ENCODE data around the gene RNU11.

Gene RNU11

GRCh38 chr1:28648474-28649198, at the start of gene RNU11:
Gene RNU11 (plus strand): TSS chr1:28648600.
- no peaks in the 10 kb centered on the region for H3K27me3 ChIP-seq (ENCODE audit: insufficient read depth, low read length)
- no peaks in the 10 kb centered on the region for H3K36me3 ChIP-seq (ENCODE audit: insufficient read depth, low read length)
- H2AFZ ChIP-seq (ENCODE audit: low read length, unreplicated experiment), result peak within 1 kb of the TSS; percentile 29
- H3K27ac ChIP-seq (ENCODE audit: low read depth, low read length), result peak within 1 kb of the TSS; percentile 96
- H3K4me3 ChIP-seq (ENCODE audit: low read depth, low read length), result peak within 1 kb of the TSS; percentile 75
- peaks cover 4% of the 10 kb centered on the region for H3K4me1 ChIP-seq (ENCODE audit: control insufficient read depth, insufficient read depth, low read length, unreplicated experiment)
- peaks cover 10% of the 10 kb centered on the region for H3K79me2 ChIP-seq (ENCODE audit: control insufficient read depth, insufficient read depth, low read length, unreplicated experiment)

- no peaks in the 10 kb centered on the region for H3K79me2 ChIP-seq (ENCODE audit: control insufficient read depth, insufficient read depth, low read length, unreplicated experiment)
- peaks cover 15% of the 10 kb centered on the region for H3K4me1 ChIP-seq (ENCODE audit: control insufficient read depth, insufficient read depth, low read length, unreplicated experiment)
- H3K4me3 ChIP-seq (ENCODE audit: low read depth, low read length), result peak overlapping the region; percentile 16; the same call in 1 of the 2 replicates
- H3K27me3 ChIP-seq (ENCODE audit: insufficient read depth, low read length), result no peaks in the 10 kb centered on the region
- no peak overlapping the region for H2AFZ ChIP-seq (ENCODE audit: low read length, unreplicated experiment)
- H3K27ac ChIP-seq (ENCODE audit: low read depth, low read length), result peak overlapping the region; percentile 76
- H3K36me3 ChIP-seq (ENCODE audit: insufficient read depth, low read length), result no peaks in the 10 kb centered on the region
Measured at GRCh38 chr1:28601696-28602095, 46.7 kb upstream of the RNU11 start.

GRCh38 chr1:28602536-28603439, 45.6 kb upstream of the RNU11 start:
- Histone ChIP-seq H3K4me3 (ENCODE audit: low read depth, low read length) (no peak overlapping the region), H2AFZ (ENCODE audit: low read length, unreplicated experiment) (no peak overlapping the region), H3K27ac (ENCODE audit: low read depth, low read length) (peak overlapping the region; percentile 76), H3K4me1 (ENCODE audit: control insufficient read depth, insufficient read depth, low read length, unreplicated experiment) (peaks cover 15% of the 10 kb centered on the region), H3K36me3 (ENCODE audit: insufficient read depth, low read length) (no peaks in the 10 kb centered on the region), H3K79me2 (ENCODE audit: control insufficient read depth, insufficient read depth, low read length, unreplicated experiment) (no peaks in the 10 kb centered on the region), H3K27me3 (ENCODE audit: insufficient read depth, low read length) (no peaks in the 10 kb centered on the region)

- H2AFZ ChIP-seq (ENCODE audit: low read length, unreplicated experiment), result no peak overlapping the region
- H3K4me3 ChIP-seq (ENCODE audit: low read depth, low read length), result no peak overlapping the region
- no peak overlapping the region for H3K27ac ChIP-seq (ENCODE audit: low read depth, low read length)
- no peaks in the 10 kb centered on the region for H3K79me2 ChIP-seq (ENCODE audit: control insufficient read depth, insufficient read depth, low read length, unreplicated experiment)
- no peaks in the 10 kb centered on the region for H3K36me3 ChIP-seq (ENCODE audit: insufficient read depth, low read length)
- no peaks in the 10 kb centered on the region for H3K27me3 ChIP-seq (ENCODE audit: insufficient read depth, low read length)
- H3K4me1 ChIP-seq (ENCODE audit: control insufficient read depth, insufficient read depth, low read length, unreplicated experiment), result peaks cover 15% of the 10 kb centered on the region
Measured at GRCh38 chr1:28604411-28604810, 44.0 kb upstream of the RNU11 start.

GRCh38 chr1:28604962-28605361, 43.4 kb upstream of the RNU11 start:
- no peak overlapping the region for H2AFZ ChIP-seq (ENCODE audit: low read length, unreplicated experiment)
- H3K27me3 ChIP-seq (ENCODE audit: insufficient read depth, low read length), result no peaks in the 10 kb centered on the region
- H3K27ac ChIP-seq (ENCODE audit: low read depth, low read length), result no peak overlapping the region
- no peak overlapping the region for H3K4me3 ChIP-seq (ENCODE audit: low read depth, low read length)
- no peaks in the 10 kb centered on the region for H3K36me3 ChIP-seq (ENCODE audit: insufficient read depth, low read length)
- no peaks in the 10 kb centered on the region for H3K79me2 ChIP-seq (ENCODE audit: control insufficient read depth, insufficient read depth, low read length, unreplicated experiment)
- peaks cover 15% of the 10 kb centered on the region for H3K4me1 ChIP-seq (ENCODE audit: control insufficient read depth, insufficient read depth, low read length, unreplicated experiment)

- H3K36me3 ChIP-seq (ENCODE audit: insufficient read depth, low read length), result peaks cover 2% of the 10 kb centered on the region; the same call in 1 of the 2 replicates
Measured at GRCh38 chr1:28606771-28607170, 41.6 kb upstream of the RNU11 start.

GRCh38 chr1:28613175-28613574, 35.2 kb upstream of the RNU11 start:
- H3K4me1 ChIP-seq (ENCODE audit: control insufficient read depth, insufficient read depth, low read length, unreplicated experiment), result no peaks in the 10 kb centered on the region
- no peak overlapping the region for H2AFZ ChIP-seq (ENCODE audit: low read length, unreplicated experiment)
- peaks cover 8% of the 10 kb centered on the region; the same call in 1 of the 2 replicates for H3K36me3 ChIP-seq (ENCODE audit: insufficient read depth, low read length)
- no peak overlapping the region for H3K27ac ChIP-seq (ENCODE audit: low read depth, low read length)
- no peaks in the 10 kb centered on the region for H3K79me2 ChIP-seq (ENCODE audit: control insufficient read depth, insufficient read depth, low read length, unreplicated experiment)
- no peaks in the 10 kb centered on the region for H3K27me3 ChIP-seq (ENCODE audit: insufficient read depth, low read length)
- no peak overlapping the region for H3K4me3 ChIP-seq (ENCODE audit: low read depth, low read length)

More at GRCh38 chr1:28606771-28607170, 41.6 kb upstream of the RNU11 start:
- Histone ChIP-seq H3K27me3 (ENCODE audit: insufficient read depth, low read length) (no peaks in the 10 kb centered on the region), H3K4me3 (ENCODE audit: low read depth, low read length) (no peak overlapping the region), H3K79me2 (ENCODE audit: control insufficient read depth, insufficient read depth, low read length, unreplicated experiment) (no peaks in the 10 kb centered on the region), H3K27ac (ENCODE audit: low read depth, low read length) (no peak overlapping the region), H2AFZ (ENCODE audit: low read length, unreplicated experiment) (no peak overlapping the region), H3K4me1 (ENCODE audit: control insufficient read depth, insufficient read depth, low read length, unreplicated experiment) (peaks cover 10% of the 10 kb centered on the region)

GRCh38 chr1:28631713-28632112, 16.7 kb upstream of the RNU11 start:
- H3K4me3 ChIP-seq (ENCODE audit: low read depth, low read length), result no peak overlapping the region
- no peaks in the 10 kb centered on the region for H3K36me3 ChIP-seq (ENCODE audit: insufficient read depth, low read length)
- H2AFZ ChIP-seq (ENCODE audit: low read length, unreplicated experiment), result no peak overlapping the region
- H3K27me3 ChIP-seq (ENCODE audit: insufficient read depth, low read length), result no peaks in the 10 kb centered on the region
- peaks cover 6% of the 10 kb centered on the region for H3K4me1 ChIP-seq (ENCODE audit: control insufficient read depth, insufficient read depth, low read length, unreplicated experiment)
- H3K79me2 ChIP-seq (ENCODE audit: control insufficient read depth, insufficient read depth, low read length, unreplicated experiment), result peaks cover 4% of the 10 kb centered on the region
- no peak overlapping the region for H3K27ac ChIP-seq (ENCODE audit: low read depth, low read length)

- peaks cover 6% of the 10 kb centered on the region for H3K4me1 ChIP-seq (ENCODE audit: control insufficient read depth, insufficient read depth, low read length, unreplicated experiment)
- H3K36me3 ChIP-seq (ENCODE audit: insufficient read depth, low read length), result no peaks in the 10 kb centered on the region
- no peak overlapping the region for H3K27ac ChIP-seq (ENCODE audit: low read depth, low read length)
- no peaks in the 10 kb centered on the region for H3K27me3 ChIP-seq (ENCODE audit: insufficient read depth, low read length)
- peaks cover 4% of the 10 kb centered on the region for H3K79me2 ChIP-seq (ENCODE audit: control insufficient read depth, insufficient read depth, low read length, unreplicated experiment)
- H3K4me3 ChIP-seq (ENCODE audit: low read depth, low read length), result no peak overlapping the region
- no peak overlapping the region for H2AFZ ChIP-seq (ENCODE audit: low read length, unreplicated experiment)
Measured at GRCh38 chr1:28632560-28632959, 15.8 kb upstream of the RNU11 start.

GRCh38 chr1:28640766-28641165, 7.6 kb upstream of the RNU11 start:
- Histone ChIP-seq H3K27ac (ENCODE audit: low read depth, low read length) (no peak overlapping the region), H3K4me1 (ENCODE audit: control insufficient read depth, insufficient read depth, low read length, unreplicated experiment) (peaks cover 4% of the 10 kb centered on the region), H3K27me3 (ENCODE audit: insufficient read depth, low read length) (no peaks in the 10 kb centered on the region), H3K4me3 (ENCODE audit: low read depth, low read length) (no peak overlapping the region), H3K36me3 (ENCODE audit: insufficient read depth, low read length) (no peaks in the 10 kb centered on the region), H3K79me2 (ENCODE audit: control insufficient read depth, insufficient read depth, low read length, unreplicated experiment) (peaks cover 40% of the 10 kb centered on the region), H2AFZ (ENCODE audit: low read length, unreplicated experiment) (no peak overlapping the region)
